Transverse colon (tissue), 4 donors: ENCODE data around the gene TNFSF15. TPM values are rescaled to one million over a fixed set of nuclear protein-coding genes. Genes with fewer than 3 reads are reported as not detected.

ENCODE experiments used
- total RNA-seq, 4 donors: library from RNA; depleted of rRNA; stranded (reverse); fragments of >200 nt; gene quantifications; one replicate each; pipeline ENCODE4 v1.1.0, GENCODE V29; 2016

Gene TNFSF15
- total RNA-seq, 4 donors from 2014 or later = 0.37 to 2.0 (median 1.9) TPM

Other genes with a start within 250 kb of the TNFSF15 start
- gene ATP6V1G1, start 218.3 kb downstream of the TNFSF15 start, total RNA-seq = 100 to 1,000 TPM; 102 to 144 (median 131) TPM
- 1 to 10 TPM; 6.2 to 9.7 (median 7.3) TPM for gene TMEM268, start 194.7 kb downstream of the TNFSF15 start, total RNA-seq
- gene TEX53, start 148.2 kb downstream of the TNFSF15 start, total RNA-seq = not detected
- gene TEX48, start 123.8 kb downstream of the TNFSF15 start, total RNA-seq = not detected
- gene TNFSF8, start 124.6 kb upstream of the TNFSF15 start, total RNA-seq = 1 to 10 TPM in 2 of 4 donors, not detected in 2; 1.2 to 5.2 TPM